ENCODE data around the gene CABLES1. TPM values are rescaled to one million over a fixed set of nuclear protein-coding genes. Genes with fewer than 3 reads are reported as not detected.

CABLES1 gene
- total and polyA plus RNA-seq, 2 of the 8 experiments (the other 6 are each of a cell fraction or from before 2014, with no cell fraction given) = 9.2 to 26.4 TPM

GRCh38 chr18:23137788-23138216, 2.5 kb downstream of the CABLES1 start (continued):
- TF ChIP-seq CHD7 (IDR thresholded peaks at IDR 0.05; ENCODE audit: insufficient replicate concordance, low read length) = no peak
- TF ChIP-seq TAF1 (IDR thresholded peaks at IDR 0.05; ENCODE audit: low read depth, low read length) = 0 out of 2 replicates have a peak, but pooled peaks have one; percentile 2
- no peak for TF ChIP-seq E2F6 (IDR thresholded peaks at IDR 0.05)
- TF ChIP-seq CHD2 (IDR thresholded peaks at IDR 0.05; ENCODE audit: low read length) = no peak
- no peak for TF ChIP-seq TBP (IDR thresholded peaks at IDR 0.05; ENCODE audit: low read depth, low read length)
- no peak for TF ChIP-seq USF2 (IDR thresholded peaks at IDR 0.05; ENCODE audit: low read length)
- peak in 1 of 2 experiments; percentile 12; a peak in 1 of 3 replicates for TF ChIP-seq POLR2A (IDR thresholded peaks at IDR 0.05; ENCODE audit: control extremely low read depth in 1 of 2, low read depth in 2 of 2, low read length in 2 of 2)
- no peak for TF ChIP-seq EZH2 (IDR thresholded peaks at IDR 0.05; ENCODE audit: low read depth, low read length, severe bottlenecking)
- TF ChIP-seq JUN (IDR thresholded peaks at IDR 0.05; ENCODE audit: low read depth, low read length) = no peak
- TF ChIP-seq SIN3A (conservative IDR thresholded peaks at IDR 0.05 in 1 of 2, IDR thresholded peaks at IDR 0.05 in 1 of 2; ENCODE audit: low read depth in 1 of 2, low read length in 2 of 2) = peak in 1 of 2 experiments; percentile 28; a peak in 1 of 4 replicates
